ENCODE measurements around the gene DPH6. TPM values are rescaled to one million over a fixed set of nuclear protein-coding genes. Genes with fewer than 3 reads are reported as not detected.
"Not testable (repeated sequence)": the region's sequence is repeated elsewhere in the genome, so short reads cannot be mapped to it uniquely, and the experiment has no call there.

Gene DPH6
- polyA plus RNA-seq, 4 donors = 17.7 to 19.0 (median 18.7) TPM

DNA sequence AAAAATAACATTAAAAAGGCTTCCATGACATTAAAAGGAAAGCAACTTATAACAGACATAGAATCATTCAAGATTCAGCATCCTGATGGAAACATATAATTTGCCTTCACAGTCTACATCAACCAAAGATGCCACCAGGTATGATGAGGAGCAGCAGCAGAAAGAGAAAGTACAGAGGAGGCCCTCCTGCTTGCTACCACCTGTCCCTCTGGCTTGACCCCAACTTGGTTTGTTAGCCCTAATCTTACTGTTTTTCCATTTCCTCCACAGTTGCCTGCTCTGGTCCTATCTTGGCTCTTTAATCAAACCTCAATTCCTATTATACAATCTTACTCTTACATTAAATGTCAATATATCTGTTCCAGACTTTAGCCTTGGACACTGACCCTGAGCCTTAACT, 171.3 kb downstream of the DPH6 start:
- DNase-seq (ENCODE audit: low read depth in 4 of 4, low spot score in 3 of 4) = no peak

GRCh38 chr15:35362195-35362829, 183.7 kb downstream of the DPH6 start:
- DNase-seq (ENCODE audit: low read depth in 4 of 4, low spot score in 3 of 4) = no peak

- no peak for DNase-seq (ENCODE audit: low read depth in 4 of 4, low spot score in 3 of 4)
These were observed 187.1 kb downstream of the DPH6 start for GRCh38 chr15:35358824-35359223.

DNA sequence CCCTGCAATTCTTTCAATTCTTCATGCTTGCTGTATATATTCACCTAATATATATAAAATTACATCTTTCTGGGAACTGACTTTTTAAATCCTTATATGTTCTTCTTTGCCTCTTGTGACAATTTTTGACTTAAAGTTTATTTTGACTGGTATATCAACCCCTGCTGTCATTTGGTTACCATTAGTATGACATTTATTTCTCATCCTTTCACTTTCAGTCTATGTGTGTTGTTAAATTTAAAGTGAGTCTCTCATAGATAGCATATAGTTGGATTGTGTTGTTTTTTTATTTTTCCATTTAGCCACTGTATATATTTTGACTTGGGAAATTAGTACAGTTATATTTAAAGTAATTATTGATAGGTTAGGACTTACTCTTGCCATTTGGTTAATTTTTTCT, 194.9 kb downstream of the DPH6 start:
- DNase-seq (ENCODE audit: low read depth in 4 of 4, low spot score in 3 of 4) = no peak

- no peak for DNase-seq (ENCODE audit: low read depth in 4 of 4, low spot score in 3 of 4)
These were observed 196.0 kb downstream of the DPH6 start for GRCh38 chr15:35349916-35350315.

- DNase-seq (ENCODE audit: low read depth in 4 of 4, low spot score in 3 of 4) = peak in 1 of 4 donors; percentile 28
These were observed 215.0 kb downstream of the DPH6 start for GRCh38 chr15:35330916-35331315.

- peak in 1 of 4 donors; percentile 65 for DNase-seq (ENCODE audit: low read depth in 4 of 4, low spot score in 3 of 4)
These were observed 215.8 kb downstream of the DPH6 start for GRCh38 chr15:35330048-35330695.

DNA sequence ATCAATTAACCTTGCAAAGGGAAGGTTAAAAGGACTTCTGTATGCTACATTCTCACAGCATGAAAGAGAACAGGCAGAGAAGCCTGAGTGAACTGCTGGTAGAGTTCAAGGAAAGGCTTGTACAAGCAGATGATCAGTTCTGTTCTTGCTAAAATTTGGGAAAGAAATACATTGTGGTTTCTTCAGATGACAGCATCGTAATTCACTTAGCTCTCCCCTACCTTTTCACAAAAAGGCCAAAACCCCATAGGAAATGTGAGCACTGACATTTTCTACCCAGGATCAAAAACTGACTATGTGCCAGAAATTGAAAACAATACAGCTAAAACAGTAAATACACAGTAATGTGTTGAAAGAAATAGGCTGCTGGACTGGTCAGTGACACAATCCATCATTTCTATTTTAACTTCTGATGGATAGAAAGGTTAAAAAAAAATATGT, 216.4 kb downstream of the DPH6 start:
- peak in 1 of 4 donors; percentile 48 for DNase-seq (ENCODE audit: low read depth in 4 of 4, low spot score in 3 of 4)

GRCh38 chr15:35328836-35329235, 217.1 kb downstream of the DPH6 start:
- DNase-seq (ENCODE audit: low read depth in 4 of 4, low spot score in 3 of 4) = not testable (repeated sequence)

DNA sequence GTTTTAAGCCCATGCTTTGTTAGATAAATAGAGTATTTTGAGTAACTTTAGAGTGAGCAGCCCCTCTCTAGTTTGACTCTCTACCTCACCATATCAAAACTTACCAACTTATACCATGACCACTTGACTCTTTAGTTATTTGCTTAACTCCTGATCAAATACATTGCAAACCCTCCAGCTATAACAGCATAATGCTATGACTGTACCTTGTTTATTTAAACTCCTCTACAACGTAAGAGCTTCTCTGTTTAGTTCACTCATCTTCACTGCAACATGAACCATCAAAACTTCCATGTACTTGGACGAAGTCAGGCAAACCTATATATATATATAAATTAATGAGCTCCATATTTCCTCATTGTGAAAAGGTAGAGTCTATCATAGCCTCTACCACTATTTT, 218.2 kb downstream of the DPH6 start:
- no peak for DNase-seq (ENCODE audit: low read depth in 4 of 4, low spot score in 3 of 4)

DNA sequence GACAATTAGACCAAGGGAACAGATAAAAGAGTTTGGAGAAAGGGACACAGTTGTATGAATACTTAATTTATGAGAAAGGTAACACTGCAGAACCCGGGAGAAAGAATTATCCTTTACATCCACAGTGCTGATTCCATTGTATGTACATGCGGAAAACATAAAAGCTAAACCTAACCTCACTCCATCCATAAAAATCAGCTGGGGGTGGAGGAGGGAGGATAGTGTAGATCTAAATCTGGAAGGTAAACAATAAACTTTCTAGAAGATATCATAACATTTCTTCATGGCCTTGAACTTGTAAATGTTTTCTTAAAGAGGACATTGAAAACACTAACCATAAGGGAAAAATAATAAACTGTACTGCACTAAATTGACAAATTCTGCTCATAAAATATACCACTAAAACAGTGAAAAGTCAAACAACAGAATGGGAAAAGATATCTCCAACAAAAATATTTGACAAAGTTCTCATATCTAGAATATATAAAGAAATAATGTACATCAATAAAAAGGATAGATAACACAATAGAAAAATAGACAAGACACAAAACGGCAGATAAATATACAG, 220.5 kb downstream of the DPH6 start:
- DNase-seq (ENCODE audit: low read depth in 4 of 4, low spot score in 3 of 4) = no peak

- DNase-seq (ENCODE audit: low read depth in 4 of 4, low spot score in 3 of 4) = no peak
These were observed 222.8 kb downstream of the DPH6 start for GRCh38 chr15:35323141-35323540.

GRCh38 chr15:35321926-35322325, 224.0 kb downstream of the DPH6 start:
- DNase-seq (ENCODE audit: low read depth in 4 of 4, low spot score in 3 of 4) = no peak

DNA sequence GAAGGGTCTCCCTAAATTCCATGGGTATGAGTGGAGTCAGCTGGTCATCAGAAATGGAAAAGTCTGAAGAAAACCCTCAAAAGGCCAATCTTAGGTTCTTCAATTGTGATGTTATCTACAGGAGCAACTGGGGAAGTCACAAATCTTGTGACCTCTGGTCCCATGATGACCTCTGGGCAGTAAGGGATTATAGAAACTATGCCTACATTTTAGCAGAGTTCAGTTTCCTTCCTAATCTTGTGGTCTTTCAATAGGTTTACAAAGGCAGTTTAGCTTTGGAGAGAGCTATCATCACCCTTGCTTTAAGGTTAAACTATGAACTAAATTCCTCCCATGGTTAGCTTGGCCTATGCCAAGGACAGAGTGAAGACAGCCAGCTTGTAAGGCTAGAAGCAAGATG, 225.1 kb downstream of the DPH6 start:
- DNase-seq (ENCODE audit: low read depth in 4 of 4, low spot score in 3 of 4) = no peak
